Activated CD4-positive, alpha-beta T cell treated with anti-CD3 and anti-CD28 coated beads for 36 hours (primary cell): ENCODE data around the gene VWA1. TPM values are rescaled to one million over a fixed set of nuclear protein-coding genes. Genes with fewer than 3 reads are reported as not detected.
A peak's percentile ranks its signal among the peaks of the same experiment; 100 is the strongest.
"Not testable (repeated sequence)": the region's sequence is repeated elsewhere in the genome, so short reads cannot be mapped to it uniquely, and the experiment has no call there.

Experiments
- ATAC-seq: fragments of 200-7000 bp; cut with Tn5 transposase; one replicate; pipeline ENCODE4 v1.10.0; 2021; ENCODE audit warnings: mild to moderate bottlenecking, moderate library complexity
- CTCF ChIA-PET: fragments of 350-600 bp; sonication (Branson Sonifier 250); formaldehyde crosslinking; loops from one replicate; lab custom pipeline; 2021; ENCODE audit warnings: antibody characterized with exemption; lab: Charles Lee
- POLR2A ChIA-PET: fragments of 350-600 bp; sonication (Branson Sonifier 250); formaldehyde crosslinking; loops from one replicate; lab custom pipeline; 2021; ENCODE audit warnings: antibody characterized with exemption, inconsistent platforms; lab: Charles Lee
- DNase-seq: peaks from one replicate; pipeline ENCODE4 v3.0.0-alpha.2; 2020
- H3K27ac Mint-ChIP-seq: one replicate; pipeline ENCODE4 v1.8.0; 2021; ENCODE audit warnings: mixed read lengths
- H3K27me3 Mint-ChIP-seq: one replicate; pipeline ENCODE4 v1.8.0; 2021; ENCODE audit warnings: mixed read lengths
- H3K36me3 Mint-ChIP-seq: one replicate; pipeline ENCODE4 v1.8.0; 2021; ENCODE audit warnings: low read depth, mixed read lengths
- H3K4me1 Mint-ChIP-seq: one replicate; pipeline ENCODE4 v1.8.0; 2021; ENCODE audit warnings: mixed read lengths
- H3K4me3 Mint-ChIP-seq: one replicate; pipeline ENCODE4 v1.8.0; 2021; ENCODE audit warnings: mild to moderate bottlenecking, moderate library complexity, mixed read lengths
- H3K9me3 Mint-ChIP-seq: one replicate; pipeline ENCODE4 v1.8.0; 2021; ENCODE audit warnings: low read depth, mixed read lengths
- intact Hi-C, 2 experiments: fragments of 100-400 bp; cut with DNase I in 1 of 2; cut with micrococcal nuclease in 1 of 2; formaldehyde crosslinking; loops; one replicate each; pipeline versions ENCODE4 v1.14.2 to v1.15.1; 2022 to 2024; cut with DNase I, micrococcal nuclease
- total RNA-seq, 2 experiments: library from RNA; stranded (reverse); gene quantifications; one replicate each; pipeline ENCODE4 v1.2.3, GENCODE V29; 2021

VWA1 gene
- total RNA-seq, 2 experiments from 2014 or later = 0.56 to 0.78 TPM

DNA sequence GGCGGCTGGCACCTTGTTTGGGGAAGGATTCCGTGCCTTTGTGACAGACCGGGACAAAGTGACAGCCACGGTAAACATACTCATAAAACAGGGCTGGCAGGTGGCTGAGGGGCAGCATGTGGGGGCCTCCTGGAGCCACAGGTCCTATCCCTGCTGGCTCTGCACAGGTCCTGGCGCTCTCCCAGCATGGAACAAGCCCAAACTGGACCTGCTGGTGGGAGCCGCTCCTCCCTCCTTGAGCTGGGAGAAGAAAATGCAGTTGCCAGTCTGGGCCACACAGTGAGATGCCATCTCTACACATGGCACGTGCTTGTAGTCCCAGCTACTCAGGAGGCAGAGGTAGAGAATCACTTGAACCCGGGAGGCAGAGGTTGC lies 16.9 kb downstream of the VWA1 start:
- H3K27ac Mint-ChIP-seq, H3K36me3 Mint-ChIP-seq, CTCF ChIA-PET, DNase-seq, intact Hi-C loops, POLR2A ChIA-PET, H3K4me3 Mint-ChIP-seq, H3K27me3 Mint-ChIP-seq, ATAC-seq, H3K4me1 Mint-ChIP-seq, H3K9me3 Mint-ChIP-seq: not testable (repeated sequence)

DNA sequence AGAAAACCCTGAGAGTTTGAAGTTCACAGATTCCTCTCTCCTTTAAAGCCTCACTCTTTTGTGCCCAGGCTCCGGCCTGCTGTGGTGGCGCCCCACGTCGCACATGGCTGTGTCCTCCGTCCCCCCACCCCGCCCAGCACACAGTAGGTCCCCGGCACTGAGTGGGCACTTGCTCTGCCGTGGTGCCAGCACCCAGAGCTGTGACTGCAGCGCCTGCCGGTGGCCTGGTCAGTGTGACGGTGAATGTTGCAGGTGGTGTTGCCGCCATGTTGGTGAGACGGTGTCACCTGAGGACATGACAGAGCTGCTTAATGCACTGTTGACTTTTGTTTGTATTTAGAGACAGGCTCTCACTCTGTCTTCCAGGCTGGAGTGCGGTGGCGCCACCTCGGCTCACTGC lies 17.4 kb downstream of the VWA1 start:
- H3K27me3 Mint-ChIP-seq = no peaks in the 10 kb centered on the region
- no peak overlapping the region for H3K4me3 Mint-ChIP-seq
- H3K36me3 Mint-ChIP-seq = no peaks in the 10 kb centered on the region
- ChIA-PET POLR2A (no interaction called here), CTCF (no interaction called here)
- DNase-seq = no peak
- H3K27ac Mint-ChIP-seq = no peak overlapping the region
- no peaks in the 10 kb centered on the region for H3K4me1 Mint-ChIP-seq
- ATAC-seq = no peak
- no peaks in the 10 kb centered on the region for H3K9me3 Mint-ChIP-seq
- intact Hi-C loops = no loop called here

- H3K27ac Mint-ChIP-seq, ATAC-seq, intact Hi-C loops, H3K9me3 Mint-ChIP-seq, CTCF ChIA-PET, H3K27me3 Mint-ChIP-seq, H3K36me3 Mint-ChIP-seq, H3K4me3 Mint-ChIP-seq, H3K4me1 Mint-ChIP-seq, DNase-seq, POLR2A ChIA-PET: not testable (repeated sequence)
Observed at GRCh38 chr1:1454286-1455056, 19.0 kb downstream of the VWA1 start.

DNA sequence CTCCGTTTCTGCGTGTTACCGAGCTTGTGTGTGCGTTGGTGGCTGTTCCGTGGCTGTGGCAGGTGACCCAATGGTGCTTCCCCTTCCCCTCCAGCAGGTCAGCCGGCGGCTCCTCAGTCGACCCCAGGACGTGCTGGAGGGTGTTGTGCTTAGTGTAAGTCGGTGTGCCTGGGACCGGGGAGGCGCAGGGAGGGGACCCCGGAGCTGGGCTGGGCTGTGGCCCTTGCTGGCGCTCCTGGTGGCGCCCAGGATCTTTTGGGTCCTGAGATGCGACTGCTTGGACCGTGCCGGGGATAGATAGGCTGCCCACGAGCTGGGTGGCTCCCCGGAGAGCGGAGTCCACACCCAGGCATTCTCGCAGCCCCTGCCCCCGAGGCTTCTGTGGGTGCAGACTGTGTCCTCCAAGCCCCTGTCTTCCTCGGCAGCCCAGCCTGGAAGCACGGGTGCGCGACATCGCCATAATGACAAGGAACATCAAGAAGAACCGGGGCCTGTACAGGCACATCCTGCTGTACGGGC lies 19.9 kb downstream of the VWA1 start:
- DNase-seq = no peak
- intact Hi-C loops = no loop called here
- no peak for ATAC-seq
- Mint-ChIP-seq H3K27ac (no peak overlapping the region), H3K9me3 (no peaks in the 10 kb centered on the region), H3K27me3 (no peaks in the 10 kb centered on the region), H3K4me1 (no peaks in the 10 kb centered on the region), H3K4me3 (no peak overlapping the region), H3K36me3 (no peaks in the 10 kb centered on the region)
- POLR2A ChIA-PET = no interaction called here
- CTCF ChIA-PET = interaction anchor here (0.7 kb wide), 1 partner anchor 42 kb away, joined by 3 read pairs; no protein-coding TSS in a partner anchor

DNA sequence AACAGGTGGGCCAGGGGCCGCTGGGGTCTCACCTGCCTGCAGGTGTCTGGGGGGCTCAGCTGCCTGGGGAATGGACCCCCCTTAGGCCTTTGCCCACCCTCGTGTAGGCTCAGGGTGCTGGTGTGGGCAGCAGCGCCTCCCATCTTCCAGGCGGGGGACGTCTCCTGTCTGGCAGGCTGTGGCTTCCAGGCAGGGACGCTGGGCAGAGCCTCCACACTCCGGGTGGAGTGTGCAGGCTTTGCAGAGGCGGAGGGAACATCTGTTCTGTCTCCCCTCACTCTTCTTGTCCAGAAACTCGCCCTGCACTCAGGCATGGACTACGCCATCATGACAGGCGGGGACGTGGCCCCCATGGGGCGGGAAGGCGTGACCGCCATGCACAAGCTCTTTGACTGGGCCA lies 20.4 kb downstream of the VWA1 start:
- H3K36me3 Mint-ChIP-seq, H3K4me3 Mint-ChIP-seq, H3K27me3 Mint-ChIP-seq, H3K4me1 Mint-ChIP-seq, H3K27ac Mint-ChIP-seq, intact Hi-C loops, POLR2A ChIA-PET, ATAC-seq, H3K9me3 Mint-ChIP-seq, CTCF ChIA-PET, DNase-seq: not testable (repeated sequence)

GRCh38 chr1:1456683-1457255 lies 21.3 kb downstream of the VWA1 start:
- POLR2A ChIA-PET, H3K4me1 Mint-ChIP-seq, H3K36me3 Mint-ChIP-seq, intact Hi-C loops, CTCF ChIA-PET, ATAC-seq, H3K27ac Mint-ChIP-seq, H3K9me3 Mint-ChIP-seq, H3K27me3 Mint-ChIP-seq, H3K4me3 Mint-ChIP-seq, DNase-seq: not testable (repeated sequence)

GRCh38 chr1:1459156-1459555 lies 23.7 kb downstream of the VWA1 start:
- DNase-seq, H3K4me1 Mint-ChIP-seq, H3K4me3 Mint-ChIP-seq, CTCF ChIA-PET, ATAC-seq, intact Hi-C loops, POLR2A ChIA-PET, H3K36me3 Mint-ChIP-seq, H3K27ac Mint-ChIP-seq, H3K9me3 Mint-ChIP-seq, H3K27me3 Mint-ChIP-seq: not testable (repeated sequence)

- H3K27me3 Mint-ChIP-seq, ATAC-seq, H3K36me3 Mint-ChIP-seq, DNase-seq, CTCF ChIA-PET, H3K4me3 Mint-ChIP-seq, H3K9me3 Mint-ChIP-seq, H3K4me1 Mint-ChIP-seq, intact Hi-C loops, POLR2A ChIA-PET, H3K27ac Mint-ChIP-seq: not testable (repeated sequence)
Observed at GRCh38 chr1:1459711-1460110, 24.2 kb downstream of the VWA1 start.

- Mint-ChIP-seq H3K4me3 (no peak overlapping the region), H3K27ac (no peak overlapping the region), H3K9me3 (no peaks in the 10 kb centered on the region), H3K4me1 (no peaks in the 10 kb centered on the region), H3K36me3 (no peaks in the 10 kb centered on the region), H3K27me3 (peaks cover 2% of the 10 kb centered on the region)
- no peak for ATAC-seq
- DNase-seq = no peak
- POLR2A ChIA-PET = no interaction called here
- CTCF ChIA-PET = no interaction called here
- intact Hi-C loops = no loop called here
Observed at GRCh38 chr1:1460540-1461130, 25.1 kb downstream of the VWA1 start.

GRCh38 chr1:1461721-1462317 lies 26.3 kb downstream of the VWA1 start:
- Mint-ChIP-seq H3K9me3 (no peaks in the 10 kb centered on the region), H3K27ac (no peak overlapping the region), H3K27me3 (peaks cover 5% of the 10 kb centered on the region), H3K4me3 (no peak overlapping the region), H3K4me1 (no peaks in the 10 kb centered on the region), H3K36me3 (no peaks in the 10 kb centered on the region)
- intact Hi-C loops = no loop called here
- CTCF ChIA-PET = no interaction called here
- ATAC-seq (no peak), DNase-seq (no peak)
- POLR2A ChIA-PET = no interaction called here

DNA sequence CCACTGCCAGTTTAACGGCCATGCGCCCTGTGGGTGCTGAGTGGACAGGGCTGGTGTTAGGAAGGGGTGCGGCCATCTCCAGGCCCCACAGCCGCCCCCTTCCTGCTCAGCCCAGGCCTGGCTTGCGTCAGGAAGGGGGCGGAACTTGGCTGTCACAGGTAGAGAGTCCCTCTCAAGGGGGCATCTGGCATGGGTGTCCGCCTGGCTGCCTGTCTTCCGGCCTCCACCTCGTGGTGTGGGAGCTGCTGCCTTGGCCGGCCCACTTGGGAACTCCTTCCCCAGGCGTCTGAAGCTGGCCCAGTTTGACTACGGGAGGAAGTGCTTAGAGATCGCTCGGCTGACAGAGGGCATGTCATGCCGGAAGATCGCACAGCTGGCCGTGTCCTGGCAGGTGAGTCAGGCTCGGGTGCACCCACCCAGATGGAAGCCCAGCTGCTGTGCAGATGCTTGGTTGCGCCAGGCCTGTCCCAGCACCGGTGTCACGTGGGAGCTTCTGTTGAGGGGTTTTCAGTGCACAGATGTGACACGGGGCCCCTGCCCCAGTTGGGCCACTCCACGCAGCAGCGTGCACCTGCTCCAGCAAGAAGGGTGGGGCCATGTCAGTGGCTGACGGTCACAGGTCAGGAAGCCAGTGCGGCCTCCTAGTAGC lies 27.0 kb downstream of the VWA1 start:
- ChIA-PET POLR2A (no interaction called here), CTCF (no interaction called here)
- Mint-ChIP-seq H3K9me3 (no peaks in the 10 kb centered on the region), H3K27me3 (peaks cover 5% of the 10 kb centered on the region), H3K36me3 (no peaks in the 10 kb centered on the region), H3K27ac (no peak overlapping the region), H3K4me1 (no peaks in the 10 kb centered on the region), H3K4me3 (peak overlapping the region; percentile 12)
- DNase-seq (no peak), ATAC-seq (no peak)
- intact Hi-C loops = no loop called here
